GM06990 (cell line): ENCODE measurements around the gene SSTR1.

Experiments
- DNase-seq: peaks from one replicate; pipeline ENCODE4 v3.0.0-alpha.2; 2011; ENCODE audit not compliant: insufficient read length; ENCODE audit errors: extremely low read depth
- H3K27me3 ChIP-seq: replicated peaks from 2 replicates; pipeline ENCODE4 v1.6.0; 2011; ENCODE audit warnings: low read length; ENCODE audit not compliant: control insufficient read depth, insufficient read depth
- H3K36me3 ChIP-seq: 2 replicates; pipeline ENCODE4 v1.5.1; 2011; ENCODE audit warnings: low read length; ENCODE audit not compliant: control insufficient read depth, insufficient read depth
- H3K4me3 ChIP-seq: replicated peaks from 2 replicates; pipeline ENCODE4 v1.5.1; 2011; ENCODE audit warnings: low read depth, mild to moderate bottlenecking, control low read depth, low read length
- TF ChIP-seq, protein P1 (sequence below): IDR thresholded peaks from 2 replicates; pipeline ENCODE4 v1.5.1; 2011; ENCODE audit warnings: low read length, control low read depth, mild to moderate bottlenecking, inconsistent platforms; ENCODE audit not compliant: insufficient read depth, poor library complexity, severe bottlenecking

SSTR1 gene

DNA sequence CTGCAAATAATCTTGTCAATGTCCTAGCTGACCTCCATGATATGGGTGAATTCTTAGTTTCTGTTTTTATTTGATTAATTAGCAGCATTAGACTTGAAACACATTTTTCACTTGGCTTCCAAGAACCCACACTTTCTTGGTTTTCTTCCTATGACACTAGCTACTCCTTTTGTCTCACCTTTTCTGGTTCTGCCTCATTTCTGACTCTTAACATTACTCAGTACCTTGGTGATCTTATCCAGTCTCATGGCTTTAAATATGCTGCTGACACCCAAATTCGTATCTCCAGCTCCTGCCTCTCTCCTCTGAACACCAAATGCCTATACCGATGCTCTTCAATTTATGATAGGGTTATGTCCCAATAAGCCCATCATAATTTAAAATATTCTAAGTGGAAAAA lies 32.0 kb upstream of the SSTR1 start:
- DNase-seq: no peak
- TF ChIP-seq, protein P1, sequence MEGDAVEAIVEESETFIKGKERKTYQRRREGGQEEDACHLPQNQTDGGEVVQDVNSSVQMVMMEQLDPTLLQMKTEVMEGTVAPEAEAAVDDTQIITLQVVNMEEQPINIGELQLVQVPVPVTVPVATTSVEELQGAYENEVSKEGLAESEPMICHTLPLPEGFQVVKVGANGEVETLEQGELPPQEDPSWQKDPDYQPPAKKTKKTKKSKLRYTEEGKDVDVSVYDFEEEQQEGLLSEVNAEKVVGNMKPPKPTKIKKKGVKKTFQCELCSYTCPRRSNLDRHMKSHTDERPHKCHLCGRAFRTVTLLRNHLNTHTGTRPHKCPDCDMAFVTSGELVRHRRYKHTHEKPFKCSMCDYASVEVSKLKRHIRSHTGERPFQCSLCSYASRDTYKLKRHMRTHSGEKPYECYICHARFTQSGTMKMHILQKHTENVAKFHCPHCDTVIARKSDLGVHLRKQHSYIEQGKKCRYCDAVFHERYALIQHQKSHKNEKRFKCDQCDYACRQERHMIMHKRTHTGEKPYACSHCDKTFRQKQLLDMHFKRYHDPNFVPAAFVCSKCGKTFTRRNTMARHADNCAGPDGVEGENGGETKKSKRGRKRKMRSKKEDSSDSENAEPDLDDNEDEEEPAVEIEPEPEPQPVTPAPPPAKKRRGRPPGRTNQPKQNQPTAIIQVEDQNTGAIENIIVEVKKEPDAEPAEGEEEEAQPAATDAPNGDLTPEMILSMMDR: no peak
- Histone ChIP-seq H3K36me3 (no peaks in the 10 kb centered on the region), H3K27me3 (no peaks in the 10 kb centered on the region), H3K4me3 (no peak overlapping the region)

DNA sequence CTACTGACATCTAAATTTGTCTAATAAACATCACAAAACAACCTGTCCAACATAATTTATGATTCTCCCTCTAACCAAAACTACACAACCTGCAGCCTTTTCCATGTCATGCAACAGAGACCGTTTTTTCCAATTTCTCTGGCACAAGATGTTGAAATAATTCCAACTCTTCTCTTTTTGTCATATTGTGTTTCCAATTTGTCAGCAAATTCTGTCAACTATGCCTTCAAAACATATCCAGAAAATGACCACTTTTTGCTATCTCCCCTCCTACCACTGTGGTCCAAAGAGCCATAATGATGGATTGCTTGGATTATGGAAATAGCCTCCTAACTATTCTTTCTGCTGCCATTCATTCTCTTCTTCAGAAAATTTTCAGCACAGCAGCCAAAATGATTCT lies 31.3 kb upstream of the SSTR1 start:
- no peak overlapping the region for H3K4me3 ChIP-seq
- no peak for DNase-seq
- TF ChIP-seq, protein P1: no peak

DNA sequence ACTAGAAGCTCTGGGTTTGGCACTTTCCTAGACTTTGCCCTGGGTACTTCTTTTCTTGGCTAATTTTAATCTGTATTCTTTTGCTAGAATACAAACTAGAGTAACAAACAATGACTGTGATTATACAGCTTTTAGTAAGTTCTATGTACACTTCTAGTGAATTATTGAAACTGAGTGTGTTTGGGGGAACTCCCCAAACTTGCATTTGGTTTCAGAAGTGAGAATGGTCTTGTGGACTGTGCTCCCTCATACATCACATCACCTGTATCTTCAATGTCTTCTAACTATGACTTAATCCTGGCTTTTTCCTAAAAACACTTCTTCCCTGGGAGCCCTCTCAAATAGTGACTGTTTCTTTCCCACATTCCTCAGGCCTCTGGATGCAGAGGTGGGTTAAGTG lies 23.6 kb upstream of the SSTR1 start:
- TF ChIP-seq, protein P1: no peak
- Histone ChIP-seq H3K27me3 (no peaks in the 10 kb centered on the region), H3K4me3 (no peak overlapping the region), H3K36me3 (no peaks in the 10 kb centered on the region)
- DNase-seq: no peak

More for the DNA sequence above, 31.3 kb upstream of the SSTR1 start:
- no peaks in the 10 kb centered on the region for H3K27me3 ChIP-seq
- H3K36me3 ChIP-seq: no peaks in the 10 kb centered on the region

DNA sequence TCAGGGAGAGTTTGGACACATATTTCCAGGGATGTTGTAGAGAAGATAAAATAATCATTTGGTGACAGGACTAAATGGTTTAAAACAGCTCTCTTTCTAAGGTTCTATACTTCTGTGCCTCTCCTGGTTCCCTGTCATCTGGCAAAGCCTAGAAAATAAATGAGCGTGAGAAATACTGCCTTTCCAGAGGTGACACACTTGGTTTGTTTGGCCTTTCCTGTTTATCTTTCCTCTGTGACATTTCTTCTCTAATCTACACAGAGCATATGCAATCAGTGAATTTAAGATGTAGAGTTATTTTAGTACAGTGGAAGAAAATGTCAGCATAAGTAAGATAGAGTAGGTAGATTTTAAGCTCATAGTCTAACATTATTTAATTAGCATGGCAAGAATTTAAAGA lies 22.0 kb upstream of the SSTR1 start:
- no peaks in the 10 kb centered on the region for H3K27me3 ChIP-seq
- TF ChIP-seq, protein P1: no peak
- no peaks in the 10 kb centered on the region for H3K36me3 ChIP-seq
- H3K4me3 ChIP-seq: no peak overlapping the region
- DNase-seq: no peak

DNA sequence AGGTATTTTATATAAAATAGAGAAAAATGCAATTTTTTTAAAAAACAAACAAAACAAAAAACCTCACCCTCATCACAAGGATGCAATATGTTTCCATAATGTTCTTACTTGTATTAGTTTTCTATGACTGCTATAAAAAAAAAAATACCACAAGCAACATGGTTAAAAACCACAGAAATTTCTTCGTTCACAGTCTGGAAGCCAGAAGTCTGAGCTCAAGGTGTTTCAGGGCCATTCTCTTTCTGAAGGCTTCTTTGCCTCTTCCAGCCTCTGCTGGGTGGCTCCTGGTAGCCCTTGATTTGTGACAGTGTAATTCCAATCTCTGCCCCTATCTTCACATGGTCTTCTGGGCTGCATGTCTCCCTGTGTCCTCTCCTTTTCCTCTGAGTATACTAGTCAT lies 21.5 kb upstream of the SSTR1 start:
- H3K4me3 ChIP-seq: no peak overlapping the region
- DNase-seq: no peak
- no peaks in the 10 kb centered on the region for H3K27me3 ChIP-seq
- TF ChIP-seq, protein P1: no peak
- H3K36me3 ChIP-seq: no peaks in the 10 kb centered on the region

DNA sequence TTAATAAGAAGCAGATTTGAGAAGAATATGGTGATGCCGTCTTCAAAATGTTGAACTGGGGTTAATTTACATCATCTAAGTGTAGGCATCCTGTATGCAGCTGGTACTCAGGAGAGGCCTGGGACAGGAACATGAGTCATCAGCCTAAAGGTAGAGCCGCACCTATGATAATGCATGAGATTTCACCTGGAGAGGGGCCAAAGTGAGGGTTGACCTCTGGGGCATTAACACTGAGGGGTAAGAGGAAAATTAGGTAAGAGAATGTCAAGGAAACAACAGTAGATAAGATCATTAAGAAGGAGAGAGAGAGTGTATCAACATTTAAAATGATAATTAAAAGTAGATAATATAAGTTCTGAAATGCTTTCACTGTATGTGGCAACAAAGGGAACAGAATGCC lies 20.2 kb upstream of the SSTR1 start:
- Histone ChIP-seq H3K27me3 (no peaks in the 10 kb centered on the region), H3K4me3 (no peak overlapping the region), H3K36me3 (no peaks in the 10 kb centered on the region)
- TF ChIP-seq, protein P1: no peak
- DNase-seq: no peak
